ENCODE measurements around the gene RMND5A.

RMND5A gene

GRCh38 chr2:86806059-86806857 is 86.2 kb downstream of the RMND5A start:
- POLR2A ChIA-PET, result no interaction called here

DNA sequence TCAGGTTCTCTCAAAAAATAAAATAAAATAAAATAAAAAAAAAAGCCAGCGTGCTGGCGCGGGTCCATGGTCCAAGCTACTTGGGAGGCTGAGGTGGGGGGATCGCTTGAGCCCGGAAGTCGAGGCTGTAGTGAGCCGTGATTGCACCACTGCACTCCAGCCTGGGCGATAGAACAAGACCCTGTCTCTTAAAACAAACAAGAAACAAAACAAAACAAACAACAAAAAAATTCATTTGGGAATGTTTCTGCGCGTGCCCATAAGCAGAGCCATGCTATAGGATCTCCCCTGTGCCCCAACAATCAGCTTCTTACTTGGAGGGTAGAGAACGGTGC is 87.0 kb downstream of the RMND5A start:
- ChIA-PET CTCF (interaction anchor here (0.8 to 3.5 kb wide), 9 partner anchors 11 to 58 kb away, joined by 3 to 15 read pairs (median 4); no protein-coding TSS in a partner anchor), POLR2A (no interaction called here)
- TF ChIP-seq, protein P1, sequence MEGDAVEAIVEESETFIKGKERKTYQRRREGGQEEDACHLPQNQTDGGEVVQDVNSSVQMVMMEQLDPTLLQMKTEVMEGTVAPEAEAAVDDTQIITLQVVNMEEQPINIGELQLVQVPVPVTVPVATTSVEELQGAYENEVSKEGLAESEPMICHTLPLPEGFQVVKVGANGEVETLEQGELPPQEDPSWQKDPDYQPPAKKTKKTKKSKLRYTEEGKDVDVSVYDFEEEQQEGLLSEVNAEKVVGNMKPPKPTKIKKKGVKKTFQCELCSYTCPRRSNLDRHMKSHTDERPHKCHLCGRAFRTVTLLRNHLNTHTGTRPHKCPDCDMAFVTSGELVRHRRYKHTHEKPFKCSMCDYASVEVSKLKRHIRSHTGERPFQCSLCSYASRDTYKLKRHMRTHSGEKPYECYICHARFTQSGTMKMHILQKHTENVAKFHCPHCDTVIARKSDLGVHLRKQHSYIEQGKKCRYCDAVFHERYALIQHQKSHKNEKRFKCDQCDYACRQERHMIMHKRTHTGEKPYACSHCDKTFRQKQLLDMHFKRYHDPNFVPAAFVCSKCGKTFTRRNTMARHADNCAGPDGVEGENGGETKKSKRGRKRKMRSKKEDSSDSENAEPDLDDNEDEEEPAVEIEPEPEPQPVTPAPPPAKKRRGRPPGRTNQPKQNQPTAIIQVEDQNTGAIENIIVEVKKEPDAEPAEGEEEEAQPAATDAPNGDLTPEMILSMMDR (IDR thresholded peaks at IDR 0.05; ENCODE audit: control extremely low read depth, extremely low read depth, low read depth, missing control alignments), result no peak
- DNase-seq (ENCODE audit: extremely low spot score), result no peak

More at GRCh38 chr2:86806059-86806857, 86.2 kb downstream of the RMND5A start:
- CTCF ChIA-PET, result interaction anchor here (0.8 to 3.5 kb wide), 7 partner anchors 11 to 52 kb away, joined by 3 to 15 read pairs (median 5); no protein-coding TSS in a partner anchor
- TF ChIP-seq, protein P1 (IDR thresholded peaks at IDR 0.05; ENCODE audit: control extremely low read depth, extremely low read depth, low read depth, missing control alignments), result no peak
- no peak for DNase-seq (ENCODE audit: extremely low spot score)

DNA sequence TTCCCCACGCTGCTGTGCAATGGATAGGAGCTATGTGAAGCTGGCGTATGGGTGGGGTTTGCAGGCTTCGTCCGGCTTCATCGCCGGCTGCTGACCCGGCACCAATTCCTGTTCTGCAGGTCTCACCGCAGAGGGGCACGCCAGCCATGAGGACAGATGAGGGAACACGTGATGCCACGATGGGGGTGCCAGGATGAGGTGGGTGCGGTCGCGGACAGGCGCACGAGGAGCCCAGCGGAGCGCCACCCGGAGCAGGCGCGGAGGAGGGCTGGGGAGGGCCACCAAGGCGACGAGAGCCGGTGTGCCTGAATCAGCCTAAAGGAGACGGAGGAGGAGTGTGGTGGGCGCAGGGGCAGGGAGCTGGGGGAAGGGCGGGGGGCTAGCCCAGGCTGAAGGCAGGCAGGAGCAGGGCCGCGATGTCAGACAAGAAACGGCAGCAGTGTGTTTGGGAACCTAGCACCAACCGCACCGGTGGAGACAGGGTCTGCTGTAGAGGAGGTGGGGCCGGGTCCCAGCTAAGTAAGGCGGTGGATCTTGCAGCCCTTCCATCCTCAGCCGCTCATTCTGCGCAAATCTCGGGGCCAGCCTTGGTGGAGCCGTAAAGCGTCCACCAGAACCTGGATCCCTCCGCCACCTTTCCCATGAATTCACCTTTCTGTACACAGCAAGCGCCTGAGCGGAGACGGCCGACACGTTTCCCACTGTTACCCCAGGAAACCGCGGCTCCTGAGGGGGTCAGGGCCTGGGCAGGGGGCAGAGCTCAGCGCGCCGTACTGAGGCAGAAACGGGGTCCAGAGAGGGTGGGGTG is 87.6 kb downstream of the RMND5A start:
- ChIA-PET POLR2A (no interaction called here), CTCF (interaction anchor here (1.2 to 3.5 kb wide), 12 partner anchors 10 to 58 kb away, joined by 3 to 15 read pairs (median 5); no protein-coding TSS in a partner anchor)
- DNase-seq (ENCODE audit: extremely low spot score), result no peak
- TF ChIP-seq, protein P1 (IDR thresholded peaks at IDR 0.05; ENCODE audit: control extremely low read depth, extremely low read depth, low read depth, missing control alignments), result peak; percentile 4

GRCh38 chr2:86808315-86809161 is 88.4 kb downstream of the RMND5A start:
- peak; percentile 94 for DNase-seq (ENCODE audit: extremely low spot score)

GRCh38 chr2:86809481-86810121 is 89.5 kb downstream of the RMND5A start:
- no peak for DNase-seq (ENCODE audit: extremely low spot score)
- TF ChIP-seq, protein P1 (IDR thresholded peaks at IDR 0.05; ENCODE audit: control extremely low read depth, extremely low read depth, low read depth, missing control alignments), result no peak
- CTCF ChIA-PET, result interaction anchor here (1.3 to 3.5 kb wide), 4 partner anchors 9 to 46 kb away, joined by 5 to 11 read pairs (median 8); no protein-coding TSS in a partner anchor
- POLR2A ChIA-PET, result no interaction called here

More at GRCh38 chr2:86808315-86809161, 88.4 kb downstream of the RMND5A start:
- ChIA-PET CTCF (interaction anchor here (0.9 to 3.5 kb wide), 11 partner anchors 9 to 45 kb away, joined by 3 to 15 read pairs (median 6); partner anchors contain the start of gene CD8A), POLR2A (no interaction called here)
- TF ChIP-seq, protein P1 (IDR thresholded peaks at IDR 0.05; ENCODE audit: control extremely low read depth, extremely low read depth, low read depth, missing control alignments), result peak; percentile 96

All from GM10248 (cell line).